ENCODE results near the gene AKTIP. TPM values are rescaled to one million over a fixed set of nuclear protein-coding genes. Genes with fewer than 3 reads are reported as not detected.

The AKTIP gene
- total RNA-seq, 1 experiment from 2014 or later = 23.5 TPM

- H2AFZ ChIP-seq (ENCODE audit: low read depth, low read length, poor library complexity, severe bottlenecking) = no peak overlapping the region
- TF ChIP-seq YY1 (IDR thresholded peaks at IDR 0.05; ENCODE audit: extremely low read depth, insufficient replicate concordance, low read depth, low read length) = no peak
- TF ChIP-seq ZNF274 (IDR thresholded peaks at IDR 0.05; ENCODE audit: low read depth, low read length) = no peak
- TF ChIP-seq SP1 (IDR thresholded peaks at IDR 0.05; ENCODE audit: low read depth) = no peak
- H3K9ac ChIP-seq (ENCODE audit: low read length) = no peak overlapping the region
- BruUV-seq (replicated peaks) = no TSS peak
- intact Hi-C loops (cut with micrococcal nuclease) = no loop called here
- no peaks in the 10 kb centered on the region for H3K4me1 ChIP-seq (ENCODE audit: control insufficient read depth in 1 of 2, insufficient read depth in 2 of 2, low read length in 2 of 2)
- ChIA-PET CTCF (interaction anchor here (0.8 kb wide), 1 partner anchor 14 kb away, joined by 3 read pairs; no protein-coding TSS in a partner anchor), RAD21 (ENCODE audit: low non-redundant PET in 1 of 2, low total read pairs in 2 of 2, uncharacterized antibody in 2 of 2, unreplicated experiment in 2 of 2) (no interaction called here), POLR2A (no interaction called here)
- no peak overlapping the region for H3K4me2 ChIP-seq (ENCODE audit: low read length)
- no peaks in the 10 kb centered on the region for H3K36me3 ChIP-seq (ENCODE audit: control insufficient read depth in 1 of 2, insufficient read depth in 2 of 2, low read length in 2 of 2)
- H3K79me2 ChIP-seq (ENCODE audit: insufficient read depth, low read length) = no peaks in the 10 kb centered on the region
- no peaks in the 10 kb centered on the region for H3K9me2 ChIP-seq (ENCODE audit: insufficient read depth)
- H3K27me3 ChIP-seq (ENCODE audit: insufficient read depth, low read length) = no peaks in the 10 kb centered on the region
- DNase-seq (ENCODE audit: low read depth, low spot score) (no peak), ATAC-seq (no peak)
- H3K4me3 ChIP-seq (replicated peaks in 1 of 2; ENCODE audit: low read depth in 1 of 2, low read length in 2 of 2) = no peak overlapping the region
- H3K9me3 ChIP-seq (ENCODE audit: control insufficient read depth in 1 of 2, insufficient read depth in 1 of 2, low read depth in 1 of 2, low read length in 2 of 2) = no peaks in the 10 kb centered on the region
- H3K27ac ChIP-seq (ENCODE audit: low read depth, low read length) = no peak overlapping the region
- no peaks in the 10 kb centered on the region for H4K20me1 ChIP-seq (ENCODE audit: insufficient read depth)
These were observed 39.3 kb upstream of the AKTIP start for GRCh38 chr16:53542283-53542682.

GRCh38 chr16:53541326-53541725 is 38.3 kb upstream of the AKTIP start:
- Histone ChIP-seq H3K27ac (ENCODE audit: low read depth, low read length) (no peak overlapping the region), H2AFZ (ENCODE audit: low read depth, low read length, poor library complexity, severe bottlenecking) (no peak overlapping the region), H3K36me3 (ENCODE audit: control insufficient read depth in 1 of 2, insufficient read depth in 2 of 2, low read length in 2 of 2) (no peaks in the 10 kb centered on the region), H3K27me3 (ENCODE audit: insufficient read depth, low read length) (no peaks in the 10 kb centered on the region), H3K4me3 (replicated peaks in 1 of 2; ENCODE audit: low read depth in 1 of 2, low read length in 2 of 2) (no peak overlapping the region), H3K9me3 (ENCODE audit: control insufficient read depth in 1 of 2, insufficient read depth in 1 of 2, low read depth in 1 of 2, low read length in 2 of 2) (no peaks in the 10 kb centered on the region), H3K9ac (ENCODE audit: low read length) (no peak overlapping the region), H3K9me2 (ENCODE audit: insufficient read depth) (no peaks in the 10 kb centered on the region), H4K20me1 (ENCODE audit: insufficient read depth) (no peaks in the 10 kb centered on the region), H3K4me2 (ENCODE audit: low read length) (no peak overlapping the region), H3K79me2 (ENCODE audit: insufficient read depth, low read length) (no peaks in the 10 kb centered on the region), H3K4me1 (ENCODE audit: control insufficient read depth in 1 of 2, insufficient read depth in 2 of 2, low read length in 2 of 2) (no peaks in the 10 kb centered on the region)
- ChIA-PET CTCF (interaction anchor here (1.7 kb wide), 1 partner anchor 9 kb away, joined by 7 read pairs; no protein-coding TSS in a partner anchor), RAD21 (ENCODE audit: low non-redundant PET in 1 of 2, low total read pairs in 2 of 2, uncharacterized antibody in 2 of 2, unreplicated experiment in 2 of 2) (no interaction called here), POLR2A (no interaction called here)
- BruUV-seq (replicated peaks) = no TSS peak
- intact Hi-C loops (cut with micrococcal nuclease) = no loop called here
- no peak for TF ChIP-seq TCF7L2 (IDR thresholded peaks at IDR 0.05; ENCODE audit: borderline replicate concordance, extremely low read depth, insufficient read depth, insufficient read length)
- no peak for TF ChIP-seq RAD21 (IDR thresholded peaks at IDR 0.05; ENCODE audit: low read depth)
- TF ChIP-seq MAX (IDR thresholded peaks at IDR 0.05) = no peak
- no peak for TF ChIP-seq CEBPB (IDR thresholded peaks at IDR 0.05; ENCODE audit: low read depth)
- no peak for TF ChIP-seq CTCF (IDR thresholded peaks at IDR 0.05 in 2 of 3, conservative IDR thresholded peaks at IDR 0.05 in 1 of 3; ENCODE audit: borderline replicate concordance in 1 of 3, insufficient read depth in 1 of 3, low read depth in 2 of 3, low read length in 2 of 3)
- no peak for TF ChIP-seq ZNF274 (IDR thresholded peaks at IDR 0.05; ENCODE audit: low read depth, low read length)
- TF ChIP-seq CBX3 (IDR thresholded peaks at IDR 0.05; ENCODE audit: low read depth) = no peak
- no peak for TF ChIP-seq EZH2phosphoT487 (IDR thresholded peaks at IDR 0.05; ENCODE audit: borderline replicate concordance)
- TF ChIP-seq SRF (IDR thresholded peaks at IDR 0.05; ENCODE audit: low read depth) = no peak
- TF ChIP-seq YY1 (IDR thresholded peaks at IDR 0.05; ENCODE audit: extremely low read depth, insufficient replicate concordance, low read depth, low read length) = no peak
- no peak for TF ChIP-seq POLR2AphosphoS5 (IDR thresholded peaks at IDR 0.05; ENCODE audit: low read depth, low read length)
- no peak for TF ChIP-seq ATF3 (IDR thresholded peaks at IDR 0.05)
- ATAC-seq (no peak), DNase-seq (ENCODE audit: low read depth, low spot score) (no peak)
